Measurements from ENCODE around the gene RFTN1.

- TF ChIP-seq PATZ1 (CRISPR knock-in tag; IDR thresholded peaks at IDR 0.05; ENCODE audit: borderline replicate concordance) (no peak), ZNF70 (CRISPR knock-in tag; IDR thresholded peaks at IDR 0.05) (no peak), RARB (CRISPR knock-in tag; IDR thresholded peaks at IDR 0.05) (no peak), ESRRG (CRISPR knock-in tag; IDR thresholded peaks at IDR 0.05) (no peak), ISL1 (CRISPR knock-in tag; IDR thresholded peaks at IDR 0.05) (no peak), GLIS3 (CRISPR knock-in tag; IDR thresholded peaks at IDR 0.05) (no peak), ZNF8 (CRISPR knock-in tag; IDR thresholded peaks at IDR 0.05) (no peak), CREB5 (CRISPR knock-in tag; IDR thresholded peaks at IDR 0.05; ENCODE audit: low read depth) (no peak), POU6F1 (CRISPR knock-in tag; IDR thresholded peaks at IDR 0.05; ENCODE audit: borderline replicate concordance, low read depth) (no peak), TSHZ2 (CRISPR knock-in tag; IDR thresholded peaks at IDR 0.05) (no peak), ZC3H10 (CRISPR knock-in tag; IDR thresholded peaks at IDR 0.05) (no peak)
Measured at GRCh38 chr3:16501376-16501775, 12.1 kb downstream of the RFTN1 start.
